Neural crest cell (in vitro differentiated cells): Measurements from ENCODE around the gene PHKA2. TPM values are rescaled to one million over a fixed set of nuclear protein-coding genes. Genes with fewer than 3 reads are reported as not detected.

Experiments used
- DNase-seq: peaks from one replicate; pipeline ENCODE4 v3.0.0; 2021; ENCODE audit warnings: low read depth, mixed read lengths, low spot score
- H3K27ac Mint-ChIP-seq: one replicate; pipeline ENCODE4 v1.8.0; 2021; ENCODE audit warnings: mild to moderate bottlenecking, mixed read lengths; ENCODE audit not compliant: unreplicated experiment
- H3K27me3 Mint-ChIP-seq: 2 replicates; pipeline ENCODE4 v1.8.0; 2021; ENCODE audit warnings: low read depth, mild to moderate bottlenecking, mixed read lengths
- H3K36me3 Mint-ChIP-seq: 2 replicates; pipeline ENCODE4 v1.8.0; 2021; ENCODE audit warnings: low read depth, mild to moderate bottlenecking, mixed read lengths
- H3K4me1 Mint-ChIP-seq: 2 replicates; pipeline ENCODE4 v1.8.0; 2021; ENCODE audit warnings: mixed read lengths
- H3K4me3 Mint-ChIP-seq: one replicate; pipeline ENCODE4 v1.8.0; 2021; ENCODE audit warnings: mild to moderate bottlenecking, mixed read lengths
- H3K9me3 Mint-ChIP-seq: 2 replicates; pipeline ENCODE4 v1.8.0; 2021; ENCODE audit warnings: mixed read lengths
- total RNA-seq: library from RNA; stranded (reverse); gene quantifications from 2 replicates; pipeline ENCODE4 v1.2.1, GENCODE V29; 2021
- TF ChIP-seq, protein P1 (sequence below): fragments of 200-600 bp; sonication (generic); conservative IDR thresholded peaks from 2 replicates; pipeline ENCODE4 v1.5.0; 2021; ENCODE audit warnings: antibody characterized with exemption, mild to moderate bottlenecking

Gene PHKA2
- total RNA-seq, 1 donor from 2014 or later, result 28.0 TPM

DNA sequence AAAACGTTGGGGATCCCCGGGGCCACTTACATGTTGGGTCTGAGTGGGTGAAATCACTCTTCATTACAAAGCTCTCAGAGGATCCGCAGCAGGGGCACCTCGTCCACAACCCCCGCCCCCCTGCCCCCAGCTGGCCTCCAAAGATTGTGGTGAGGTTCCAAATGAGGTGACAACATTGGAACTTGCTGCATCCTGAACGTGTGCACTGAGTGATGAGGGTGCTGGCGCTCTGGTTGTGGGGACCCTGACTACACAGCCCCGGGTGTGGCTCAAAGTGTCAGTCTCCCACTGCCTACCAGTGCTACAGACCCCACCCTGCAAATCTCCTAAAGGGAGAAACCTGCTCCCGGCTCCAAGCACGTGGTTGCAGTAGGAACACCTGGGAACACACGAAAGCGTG lies 111.9 kb downstream of the PHKA2 start:
- no peak for DNase-seq
- Mint-ChIP-seq H3K4me1 (no peaks in the 10 kb centered on the region), H3K9me3 (no peaks in the 10 kb centered on the region), H3K36me3 (no peaks in the 10 kb centered on the region), H3K27ac (no peak overlapping the region), H3K4me3 (no peak overlapping the region), H3K27me3 (no peaks in the 10 kb centered on the region)
- TF ChIP-seq, protein P1, sequence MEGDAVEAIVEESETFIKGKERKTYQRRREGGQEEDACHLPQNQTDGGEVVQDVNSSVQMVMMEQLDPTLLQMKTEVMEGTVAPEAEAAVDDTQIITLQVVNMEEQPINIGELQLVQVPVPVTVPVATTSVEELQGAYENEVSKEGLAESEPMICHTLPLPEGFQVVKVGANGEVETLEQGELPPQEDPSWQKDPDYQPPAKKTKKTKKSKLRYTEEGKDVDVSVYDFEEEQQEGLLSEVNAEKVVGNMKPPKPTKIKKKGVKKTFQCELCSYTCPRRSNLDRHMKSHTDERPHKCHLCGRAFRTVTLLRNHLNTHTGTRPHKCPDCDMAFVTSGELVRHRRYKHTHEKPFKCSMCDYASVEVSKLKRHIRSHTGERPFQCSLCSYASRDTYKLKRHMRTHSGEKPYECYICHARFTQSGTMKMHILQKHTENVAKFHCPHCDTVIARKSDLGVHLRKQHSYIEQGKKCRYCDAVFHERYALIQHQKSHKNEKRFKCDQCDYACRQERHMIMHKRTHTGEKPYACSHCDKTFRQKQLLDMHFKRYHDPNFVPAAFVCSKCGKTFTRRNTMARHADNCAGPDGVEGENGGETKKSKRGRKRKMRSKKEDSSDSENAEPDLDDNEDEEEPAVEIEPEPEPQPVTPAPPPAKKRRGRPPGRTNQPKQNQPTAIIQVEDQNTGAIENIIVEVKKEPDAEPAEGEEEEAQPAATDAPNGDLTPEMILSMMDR, result no peak

DNA sequence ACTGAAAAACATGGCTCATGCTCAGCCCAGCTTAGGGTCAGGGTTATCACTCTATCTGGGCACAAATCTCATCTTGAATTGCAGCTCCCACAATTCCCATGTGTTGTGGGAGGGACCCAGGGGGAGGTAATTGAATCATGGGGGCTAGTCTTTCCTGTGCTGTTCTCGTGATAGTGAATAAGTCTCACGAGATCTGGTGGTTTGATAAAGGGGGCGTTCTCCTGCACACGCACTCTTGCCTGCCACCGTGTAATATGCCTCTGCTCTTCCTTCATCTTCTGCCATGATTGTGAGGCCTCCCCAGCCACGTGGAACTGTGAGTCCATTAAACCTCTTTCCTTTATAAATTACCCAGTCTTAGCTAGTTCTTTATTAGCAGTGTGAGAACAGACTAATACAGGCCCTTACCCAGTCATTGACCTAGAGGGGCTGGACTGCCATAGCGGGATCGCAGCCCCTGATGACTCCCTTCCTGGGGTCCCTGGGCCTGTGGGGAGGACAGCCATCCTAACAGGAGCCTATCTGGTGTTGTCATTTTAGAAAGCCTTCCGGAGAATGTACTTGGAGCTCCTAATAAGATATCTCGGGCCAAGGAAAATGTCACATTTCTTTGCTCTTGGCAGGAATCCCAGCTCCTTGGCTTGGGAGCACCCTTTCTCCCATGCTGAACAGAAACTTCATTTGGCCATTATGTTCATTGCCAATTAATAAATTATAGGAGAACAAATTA lies 112.6 kb downstream of the PHKA2 start:
- Mint-ChIP-seq H3K4me3 (no peak overlapping the region), H3K36me3 (no peaks in the 10 kb centered on the region), H3K9me3 (no peaks in the 10 kb centered on the region), H3K27me3 (no peaks in the 10 kb centered on the region), H3K4me1 (no peaks in the 10 kb centered on the region), H3K27ac (no peak overlapping the region)
- TF ChIP-seq, protein P1, result no peak
- DNase-seq, result no peak

DNA sequence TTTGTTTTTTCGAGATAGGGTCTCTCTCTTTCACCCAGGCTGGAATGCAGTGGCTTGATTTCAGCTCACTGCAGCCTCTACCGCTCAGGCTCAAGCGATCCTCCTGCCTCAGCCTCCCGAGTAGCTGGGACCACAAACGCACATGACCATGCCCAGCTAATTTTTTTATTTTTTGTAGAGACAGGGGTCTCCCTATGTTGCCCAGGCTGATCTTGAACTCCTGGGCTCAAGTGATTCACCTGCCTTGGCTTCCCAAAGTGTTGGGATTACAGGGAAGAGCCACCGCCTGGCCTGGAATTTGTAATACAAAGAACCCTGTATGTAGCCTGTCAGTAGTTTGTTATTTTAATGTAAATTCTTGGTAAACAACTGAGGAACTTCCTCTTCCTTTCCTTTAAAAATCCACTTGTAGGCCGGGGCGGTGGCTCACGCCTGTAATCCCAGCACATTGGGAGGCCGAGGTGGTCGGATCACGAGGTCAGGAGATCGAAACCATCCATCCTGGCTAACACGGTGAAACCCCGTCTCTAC lies 119.5 kb downstream of the PHKA2 start:
- TF ChIP-seq, protein P1, result no peak
- H3K4me3 Mint-ChIP-seq, result no peak overlapping the region
- H3K36me3 Mint-ChIP-seq, result no peaks in the 10 kb centered on the region
- peaks cover 3% of the 10 kb centered on the region for H3K9me3 Mint-ChIP-seq
- H3K27ac Mint-ChIP-seq, result no peak overlapping the region
- H3K27me3 Mint-ChIP-seq, result no peaks in the 10 kb centered on the region
- DNase-seq, result no peak
- H3K4me1 Mint-ChIP-seq, result no peaks in the 10 kb centered on the region

DNA sequence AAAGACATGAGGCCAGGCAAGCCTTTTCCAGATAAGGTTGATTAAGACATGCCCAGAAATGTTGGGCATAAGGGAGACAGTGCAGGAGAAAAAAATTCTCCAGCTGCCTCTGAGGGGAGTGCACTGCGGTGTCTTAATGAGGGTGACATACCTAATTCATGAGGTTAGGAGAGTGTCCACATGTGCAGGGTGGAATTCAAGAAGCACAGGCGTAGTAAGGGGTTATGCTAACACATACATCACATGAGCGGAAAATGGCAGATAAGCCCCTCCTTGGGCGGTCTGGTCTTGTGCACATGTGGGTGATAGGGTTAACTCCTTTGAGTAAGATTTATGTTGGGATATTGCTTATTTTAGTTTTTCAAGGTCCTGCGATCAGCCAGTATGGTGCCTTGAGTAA lies 122.4 kb downstream of the PHKA2 start:
- Mint-ChIP-seq H3K27me3 (no peaks in the 10 kb centered on the region), H3K4me1 (no peaks in the 10 kb centered on the region), H3K9me3 (peaks cover 11% of the 10 kb centered on the region), H3K4me3 (no peak overlapping the region), H3K27ac (no peak overlapping the region), H3K36me3 (no peaks in the 10 kb centered on the region)
- DNase-seq, result no peak
- TF ChIP-seq, protein P1, result no peak

DNA sequence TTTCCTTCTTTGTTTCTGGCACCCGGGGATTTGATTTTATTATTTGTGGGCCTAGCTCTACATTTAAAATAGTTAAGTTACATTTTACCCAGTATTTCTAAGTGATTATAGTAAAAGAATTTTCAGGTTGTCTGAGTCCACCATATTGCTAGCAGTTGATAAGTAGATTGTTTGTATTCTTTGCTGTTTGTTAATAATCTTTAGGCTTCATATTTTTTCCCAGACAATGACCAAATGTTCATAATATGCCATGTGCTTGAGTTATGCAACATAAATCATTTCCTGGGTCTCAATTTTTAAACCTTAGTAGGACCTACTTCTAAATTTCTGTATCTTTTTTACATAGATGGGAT lies 127.3 kb downstream of the PHKA2 start:
- H3K9me3 Mint-ChIP-seq, result peaks cover 11% of the 10 kb centered on the region
- no peak overlapping the region for H3K4me3 Mint-ChIP-seq
- H3K27me3 Mint-ChIP-seq, result no peaks in the 10 kb centered on the region
- H3K27ac Mint-ChIP-seq, result no peak overlapping the region
- no peak for DNase-seq
- no peaks in the 10 kb centered on the region for H3K4me1 Mint-ChIP-seq
- no peaks in the 10 kb centered on the region for H3K36me3 Mint-ChIP-seq
- TF ChIP-seq, protein P1, result no peak
